Anterior cingulate cortex (tissue), 58 donors: ENCODE results near the gene GLRA3.
"Not testable (repeated sequence)": the region's sequence is repeated elsewhere in the genome, so short reads cannot be mapped to it uniquely, and the experiment has no call there.

ENCODE experiments used
- DNase-seq, 58 donors: peaks; one replicate each; lab custom pipeline; 2025; lab: John Stamatoyannopoulos, UW

Gene GLRA3

GRCh38 chr4:174828845-174829701 is at the start of gene GLRA3:
Gene GLRA3, minus strand, starts transcription at chr4:174829247. Its CDS starts 436 bp downstream, at chr4:174828811.
- peak; percentile 4 to 89 (median 54) for DNase-seq

- DNase-seq = no peak
Observed at GRCh38 chr4:174874898-174875297, 45.9 kb upstream of the GLRA3 start.

- DNase-seq = no peak
Observed at GRCh38 chr4:174873931-174874330, 44.9 kb upstream of the GLRA3 start.

- not testable (repeated sequence) for DNase-seq
Observed at GRCh38 chr4:174873146-174873545, 44.1 kb upstream of the GLRA3 start.

- no peak for DNase-seq
Observed at GRCh38 chr4:174871407-174871806, 42.4 kb upstream of the GLRA3 start.

- DNase-seq = no peak
Observed at GRCh38 chr4:174870311-174870710, 41.3 kb upstream of the GLRA3 start.

- DNase-seq = no peak
Observed at GRCh38 chr4:174869339-174869738, 40.3 kb upstream of the GLRA3 start.

- DNase-seq = no peak
Observed at GRCh38 chr4:174867903-174868302, 38.9 kb upstream of the GLRA3 start.

- DNase-seq = no peak
Observed at GRCh38 chr4:174865418-174865985, 36.5 kb upstream of the GLRA3 start.

GRCh38 chr4:174864031-174864430 is 35.0 kb upstream of the GLRA3 start:
- no peak for DNase-seq

GRCh38 chr4:174860588-174860987 is 31.5 kb upstream of the GLRA3 start:
- no peak for DNase-seq

- no peak for DNase-seq
Observed at GRCh38 chr4:174859904-174860303, 30.9 kb upstream of the GLRA3 start.

GRCh38 chr4:174856926-174857800 is 28.1 kb upstream of the GLRA3 start:
- no peak for DNase-seq

GRCh38 chr4:174855050-174855449 is 26.0 kb upstream of the GLRA3 start:
- no peak for DNase-seq

GRCh38 chr4:174853629-174854028 is 24.6 kb upstream of the GLRA3 start:
- DNase-seq = no peak

- no peak for DNase-seq
Observed at GRCh38 chr4:174848596-174848995, 19.5 kb upstream of the GLRA3 start.

GRCh38 chr4:174847801-174848427 is 18.9 kb upstream of the GLRA3 start:
- DNase-seq = no peak

GRCh38 chr4:174835536-174835935 is 6.5 kb upstream of the GLRA3 start:
- DNase-seq = no peak

- no peak for DNase-seq
Observed at GRCh38 chr4:174834477-174834876, 5.4 kb upstream of the GLRA3 start.

GRCh38 chr4:174826660-174827059 is 2.4 kb downstream of the GLRA3 start:
- no peak for DNase-seq

GRCh38 chr4:174815282-174815681 is 13.8 kb downstream of the GLRA3 start:
- DNase-seq = no peak
